ENCODE results near the gene UBXN6. TPM values are rescaled to one million over a fixed set of nuclear protein-coding genes. Genes with fewer than 3 reads are reported as not detected.
A peak's percentile ranks its signal among the peaks of the same experiment; 100 is the strongest.

The UBXN6 gene
- total and polyA plus RNA-seq, 12 donors, result 90.6 to 131 (median 106) TPM

GRCh38 chr19:4430760-4431159 lies 26.8 kb downstream of the UBXN6 start:
- 92 to 93% methylated on average over 12 of the region's 12 CpGs for WGBS, 2 donors
- no peaks in the 10 kb centered on the region for H3K9me3 ChIP-seq
- H3K4me1 ChIP-seq, result peaks cover 0 to 23% (median 0%) of the 10 kb centered on the region in 9 donors
- no peaks in the 10 kb centered on the region for H3K27me3 ChIP-seq
- peaks cover 0 to 70% (median 3%) of the 10 kb centered on the region in 9 donors for H3K36me3 ChIP-seq
- no peak for TF ChIP-seq CTCF (IDR thresholded peaks at IDR 0.05)
- DNase-seq (no peak), ATAC-seq (peak in 7 of 8 donors; percentile 10 to 56 (median 30))
- no peak overlapping the region for H3K4me3 ChIP-seq
- intact Hi-C loops (cut with DNase I), result no loop called here
- H3K27ac ChIP-seq, result no peak overlapping the region

GRCh38 chr19:4429771-4430171 lies 27.8 kb downstream of the UBXN6 start:
- intact Hi-C loops (cut with DNase I), result loop anchor here in 1 of 10 donors (10.0 kb wide), 1 partner anchor 195 kb away; no protein-coding TSS in a partner anchor
- Histone ChIP-seq H3K4me1 (peaks cover 0 to 23% (median 0%) of the 10 kb centered on the region in 9 donors), H3K36me3 (peaks cover 0 to 72% (median 3%) of the 10 kb centered on the region in 9 donors), H3K27ac (no peak overlapping the region), H3K9me3 (no peaks in the 10 kb centered on the region), H3K4me3 (no peak overlapping the region), H3K27me3 (no peaks in the 10 kb centered on the region)
- TF ChIP-seq CTCF (IDR thresholded peaks at IDR 0.05), result no peak
- 80 to 88% methylated on average over 12 of the region's 12 CpGs for WGBS, 2 donors
- no peak for ATAC-seq
- DNase-seq, result no peak

GRCh38 chr19:4429256-4429655 lies 28.3 kb downstream of the UBXN6 start:
- ATAC-seq, result no peak

GRCh38 chr19:4428326-4428975 lies 29.1 kb downstream of the UBXN6 start:
- WGBS, 2 donors, result 93 to 95% methylated on average over 20 of the region's 20 CpGs
- Histone ChIP-seq H3K36me3 (peaks cover 0 to 69% (median under 1%) of the 10 kb centered on the region in 9 donors), H3K4me1 (peaks cover 0 to 23% (median 0%) of the 10 kb centered on the region in 9 donors), H3K4me3 (no peak overlapping the region), H3K27me3 (no peaks in the 10 kb centered on the region), H3K9me3 (no peaks in the 10 kb centered on the region), H3K27ac (no peak overlapping the region)
- ATAC-seq (no peak), DNase-seq (no peak)
- intact Hi-C loops (cut with DNase I), result loop anchor here in 1 of 10 donors (10.0 kb wide), 1 partner anchor 196 kb away; no protein-coding TSS in a partner anchor
- no peak for TF ChIP-seq CTCF (IDR thresholded peaks at IDR 0.05)

More at GRCh38 chr19:4429256-4429655, 28.3 kb downstream of the UBXN6 start:
- no peak for TF ChIP-seq CTCF (IDR thresholded peaks at IDR 0.05)
- no peak overlapping the region for H3K4me3 ChIP-seq
- WGBS, 2 donors, result 84 to 89% methylated on average over 16 of the region's 16 CpGs
- no peaks in the 10 kb centered on the region for H3K9me3 ChIP-seq
- intact Hi-C loops (cut with DNase I), result loop anchor here in 1 of 10 donors (10.0 kb wide), 1 partner anchor 196 kb away; no protein-coding TSS in a partner anchor
- no peaks in the 10 kb centered on the region for H3K27me3 ChIP-seq
- H3K27ac ChIP-seq, result no peak overlapping the region
- peaks cover 0 to 70% (median 0%) of the 10 kb centered on the region in 9 donors for H3K36me3 ChIP-seq
- DNase-seq, result no peak
- peaks cover 0 to 23% (median 0%) of the 10 kb centered on the region in 9 donors for H3K4me1 ChIP-seq

All from heart right ventricle (tissue), 16 donors.